Chondrocyte (in vitro differentiated cells): ENCODE measurements around the gene CCDC89. TPM values are rescaled to one million over a fixed set of nuclear protein-coding genes. Genes with fewer than 3 reads are reported as not detected.

Source experiments
- DNase-seq: peaks from one replicate; pipeline ENCODE4 v3.0.0; 2021; ENCODE audit warnings: mixed read lengths, low spot score
- H3K27ac Mint-ChIP-seq: one replicate; pipeline ENCODE4 v1.8.0; 2021; ENCODE audit warnings: mild to moderate bottlenecking, moderate library complexity, mixed read lengths; ENCODE audit not compliant: unreplicated experiment
- H3K27me3 Mint-ChIP-seq: 2 replicates; pipeline ENCODE4 v1.8.0; 2021; ENCODE audit warnings: low read depth, mixed read lengths
- H3K36me3 Mint-ChIP-seq: 2 replicates; pipeline ENCODE4 v1.8.0; 2021; ENCODE audit warnings: low read depth, mixed read lengths
- H3K4me1 Mint-ChIP-seq: 2 replicates; pipeline ENCODE4 v1.8.0; 2021; ENCODE audit warnings: low read depth, mild to moderate bottlenecking, mixed read lengths
- H3K4me3 Mint-ChIP-seq: one replicate; pipeline ENCODE4 v1.8.0; 2021; ENCODE audit warnings: mild to moderate bottlenecking, moderate library complexity, mixed read lengths; ENCODE audit not compliant: unreplicated experiment
- H3K9me3 Mint-ChIP-seq: 2 replicates; pipeline ENCODE4 v1.8.0; 2021; ENCODE audit warnings: low read depth, mixed read lengths
- CTCF ChIP-seq: fragments of 200-600 bp; sonication (generic); IDR thresholded peaks from 2 replicates; pipeline ENCODE4 v1.5.0; 2021; ENCODE audit warnings: antibody characterized with exemption, mild to moderate bottlenecking, moderate library complexity
- total RNA-seq: library from RNA; stranded (reverse); gene quantifications from 3 replicates; pipeline ENCODE4 v1.2.1, GENCODE V29; 2021

The CCDC89 gene
- total RNA-seq, 1 donor from 2014 or later = 0.30 TPM

- Mint-ChIP-seq H3K4me1 (peaks cover 20% of the 10 kb centered on the region), H3K4me3 (peak within 1 kb of the TSS; percentile 96), H3K27me3 (peaks cover 13% of the 10 kb centered on the region), H3K27ac (peak within 1 kb of the TSS; percentile 99), H3K9me3 (no peaks in the 10 kb centered on the region), H3K36me3 (peaks cover 2% of the 10 kb centered on the region)
- TF ChIP-seq CTCF = no peak
- DNase-seq = peak; percentile 93
These were observed 38.2 kb downstream of the CCDC89 start, which contains the start of gene TMEM126A for GRCh38 chr11:85647604-85648299. Gene TMEM126A, plus strand, starts transcription at chr11:85647967. Its CDS starts 2,289 bp downstream, at chr11:85650256.

- Mint-ChIP-seq H3K9me3 (no peaks in the 10 kb centered on the region), H3K4me1 (peaks cover 20% of the 10 kb centered on the region), H3K4me3 (peak overlapping the region; percentile 96), H3K36me3 (no peaks in the 10 kb centered on the region), H3K27me3 (peaks cover 18% of the 10 kb centered on the region), H3K27ac (peak overlapping the region; percentile 99)
- no peak for TF ChIP-seq CTCF
- no peak for DNase-seq
These were observed 38.9 kb downstream of the CCDC89 start for GRCh38 chr11:85647078-85647477.

GRCh38 chr11:85643191-85643614 is 42.8 kb downstream of the CCDC89 start:
- Mint-ChIP-seq H3K4me3 (no peak overlapping the region), H3K27me3 (peaks cover 33% of the 10 kb centered on the region), H3K9me3 (no peaks in the 10 kb centered on the region), H3K4me1 (peaks cover 4% of the 10 kb centered on the region), H3K36me3 (peaks cover 7% of the 10 kb centered on the region), H3K27ac (no peak overlapping the region)
- DNase-seq = no peak
- no peak for TF ChIP-seq CTCF

- peaks cover 2% of the 10 kb centered on the region for H3K4me1 Mint-ChIP-seq
- H3K36me3 Mint-ChIP-seq = peaks cover 18% of the 10 kb centered on the region
- no peaks in the 10 kb centered on the region for H3K27me3 Mint-ChIP-seq
- DNase-seq = no peak
- no peak for TF ChIP-seq CTCF
- H3K4me3 Mint-ChIP-seq = no peak overlapping the region
- H3K27ac Mint-ChIP-seq = no peak overlapping the region
- no peaks in the 10 kb centered on the region for H3K9me3 Mint-ChIP-seq
These were observed 51.2 kb downstream of the CCDC89 start for GRCh38 chr11:85634747-85635146.

Other genes with a start within 250 kb of the CCDC89 start
- 1.3 to 4.9 TPM (median 2.2 TPM) in 3 replicates for gene DLG2, start 58.9 kb downstream of the CCDC89 start, total RNA-seq
- 41.6 to 42.9 TPM (median 42.3 TPM) in 3 replicates for gene TMEM126B, start 57.6 kb downstream of the CCDC89 start, total RNA-seq
- 28.8 to 35.8 TPM (median 30.7 TPM) in 3 replicates for gene TMEM126A, start 38.2 kb downstream of the CCDC89 start, total RNA-seq
- gene CREBZF, start 21.1 kb downstream of the CCDC89 start, total RNA-seq = 27.4 to 38.1 TPM (median 28.4 TPM) in 3 replicates
- gene SYTL2, start 124.9 kb upstream of the CCDC89 start, total RNA-seq = 9.3 to 25.1 TPM (median 23.8 TPM) in 3 replicates
- not detected in 3 replicates for gene CCDC83, start 169.2 kb upstream of the CCDC89 start, total RNA-seq